OCI-LY3 (cell line): ENCODE data around the gene ADAMTS16.

Experiments used
- H2AFZ ChIP-seq: fragments of 200-600, 300-600 bp; shearing (Covaris generic); 2 replicates; pipeline ENCODE4 v1.6.0; 2014; ENCODE audit warnings: antibody characterized with exemption, low read depth, low read length
- H3K27ac ChIP-seq: fragments of 200-600, 300-600 bp; sonication (generic); 2 replicates; pipeline ENCODE4 v1.5.1; 2014; ENCODE audit warnings: mild to moderate bottlenecking, low read length, moderate library complexity, mixed read lengths
- H3K27me3 ChIP-seq: fragments of 200-600, 300-600 bp; sonication (generic); 2 replicates; pipeline ENCODE4 v1.6.1; 2014; ENCODE audit warnings: low read depth, low read length, mixed read lengths
- H3K36me3 ChIP-seq: fragments of 200-600, 300-600 bp; sonication (generic); replicated peaks from 2 replicates; pipeline ENCODE3; 2014; ENCODE audit warnings: low read depth, low read length, mixed read lengths
- H3K4me1 ChIP-seq: fragments of 300-600, 200-600 bp; sonication (generic); 2 replicates; pipeline ENCODE4 v1.6.1; 2014; ENCODE audit warnings: low read length, mixed read lengths
- H3K4me2 ChIP-seq: fragments of 200-600, 300-600 bp; sonication (generic); 2 replicates; pipeline ENCODE4 v1.6.1; 2014; ENCODE audit warnings: low read length, mixed read lengths
- H3K4me3 ChIP-seq: fragments of 300-600, 200-600 bp; sonication (generic); 2 replicates; pipeline ENCODE4 v1.5.1; 2014; ENCODE audit warnings: antibody characterized with exemption, mild to moderate bottlenecking, low read length, moderate library complexity
- H3K79me2 ChIP-seq: fragments of 300-600, 200-600 bp; shearing (Covaris generic); 2 replicates; pipeline ENCODE4 v1.6.1; 2014; ENCODE audit warnings: mild to moderate bottlenecking, low read length, mixed read lengths
- H3K9ac ChIP-seq: fragments of 300-600, 200-600 bp; shearing (Covaris generic); 2 replicates; pipeline ENCODE4 v1.6.0; 2014; ENCODE audit warnings: mild to moderate bottlenecking, low read length, moderate library complexity
- H3K9me3 ChIP-seq: fragments of 200-600, 300-600 bp; shearing (Covaris generic); 2 replicates; pipeline ENCODE4 v1.6.1; 2014; ENCODE audit warnings: low read length, mixed read lengths; ENCODE audit not compliant: insufficient read depth
- H4K20me1 ChIP-seq: fragments of 200-600, 300-600 bp; sonication (generic); 2 replicates; pipeline ENCODE4 v1.6.1; 2016; ENCODE audit warnings: low read length, mixed read lengths; ENCODE audit not compliant: insufficient read depth
- CTCF ChIP-seq: fragments of 200-600, 300-600 bp; sonication (generic); IDR thresholded peaks from 2 replicates; pipeline ENCODE4 v1.5.1; 2014; ENCODE audit warnings: antibody characterized with exemption, low read length, low read depth
- EZH2phosphoT487 ChIP-seq: fragments of 200-600 bp; shearing (Covaris generic); IDR thresholded peaks from 2 replicates; pipeline ENCODE4 v1.6.1; 2018; ENCODE audit warnings: antibody characterized with exemption, mixed run types, low read depth

Gene ADAMTS16

GRCh38 chr5:5116956-5117355 lies 23.2 kb upstream of the ADAMTS16 start:
- Histone ChIP-seq H3K27me3 (no peaks in the 10 kb centered on the region), H3K36me3 (peaks cover 19% of the 10 kb centered on the region), H3K9me3 (no peaks in the 10 kb centered on the region; the same call in 1 of the 2 replicates), H3K9ac (no peak overlapping the region), H2AFZ (no peak overlapping the region), H3K79me2 (no peaks in the 10 kb centered on the region), H3K4me3 (no peak overlapping the region), H3K4me2 (peak overlapping the region; percentile 28; the same call in 1 of the 2 replicates), H4K20me1 (no peaks in the 10 kb centered on the region), H3K4me1 (peaks cover 17% of the 10 kb centered on the region), H3K27ac (peak overlapping the region; percentile 72)
- no peak for TF ChIP-seq CTCF
- no peak for TF ChIP-seq EZH2phosphoT487

GRCh38 chr5:5122776-5123175 lies 17.4 kb upstream of the ADAMTS16 start:
- Histone ChIP-seq H3K27me3 (no peaks in the 10 kb centered on the region), H3K9ac (no peak overlapping the region), H3K27ac (no peak overlapping the region), H2AFZ (no peak overlapping the region), H3K9me3 (no peaks in the 10 kb centered on the region; the same call in 1 of the 2 replicates), H4K20me1 (no peaks in the 10 kb centered on the region), H3K4me2 (no peak overlapping the region), H3K4me3 (no peak overlapping the region), H3K4me1 (no peaks in the 10 kb centered on the region), H3K36me3 (peaks cover 14% of the 10 kb centered on the region), H3K79me2 (no peaks in the 10 kb centered on the region)
- TF ChIP-seq CTCF (no peak), EZH2phosphoT487 (no peak)

GRCh38 chr5:5124231-5124630 lies 15.9 kb upstream of the ADAMTS16 start:
- Histone ChIP-seq H3K4me1 (no peaks in the 10 kb centered on the region), H3K4me3 (no peak overlapping the region), H3K4me2 (no peak overlapping the region), H3K79me2 (no peaks in the 10 kb centered on the region), H3K36me3 (peaks cover 2% of the 10 kb centered on the region), H2AFZ (no peak overlapping the region), H4K20me1 (no peaks in the 10 kb centered on the region), H3K9me3 (no peaks in the 10 kb centered on the region; the same call in 1 of the 2 replicates), H3K27me3 (no peaks in the 10 kb centered on the region), H3K27ac (no peak overlapping the region), H3K9ac (no peak overlapping the region)
- TF ChIP-seq CTCF (no peak), EZH2phosphoT487 (no peak)

GRCh38 chr5:5126444-5126843 lies 13.7 kb upstream of the ADAMTS16 start:
- Histone ChIP-seq H3K9ac (no peak overlapping the region), H3K4me2 (no peak overlapping the region), H3K36me3 (no peaks in the 10 kb centered on the region), H3K27me3 (no peaks in the 10 kb centered on the region), H3K9me3 (no peaks in the 10 kb centered on the region), H3K79me2 (no peaks in the 10 kb centered on the region), H3K27ac (no peak overlapping the region), H3K4me3 (no peak overlapping the region), H2AFZ (no peak overlapping the region), H3K4me1 (no peaks in the 10 kb centered on the region), H4K20me1 (no peaks in the 10 kb centered on the region)
- TF ChIP-seq CTCF, result no peak
- no peak for TF ChIP-seq EZH2phosphoT487
